Measurements from ENCODE around the gene BROX.

GRCh38 chr1:222665964-222666363, 46.4 kb upstream of the BROX start:
- TF ChIP-seq CTCF (IDR thresholded peaks at IDR 0.05): no peak
- no peak for TF ChIP-seq POLR2A (IDR thresholded peaks at IDR 0.05)
